Measurements from ENCODE around the gene GABRR3. TPM values are rescaled to one million over a fixed set of nuclear protein-coding genes. Genes with fewer than 3 reads are reported as not detected.

Gene GABRR3
- total RNA-seq, 3 donors from 2014 or later (not counting 1 experiment from before 2014, with no cell fraction given), result not detected

- 43% methylated on average over 5 of the region's 7 CpGs for WGBS (ENCODE audit: insufficient coverage)
- no peak for DNase-seq
- H3K9me3 Mint-ChIP-seq, result peaks cover 0 to 2% of the 10 kb centered on the region in 2 donors
Measured at GRCh38 chr3:98058244-98058960, 23.3 kb upstream of the GABRR3 start.

GRCh38 chr3:98057631-98058030, 22.5 kb upstream of the GABRR3 start:
- no peak for TF ChIP-seq CTCF (IDR thresholded peaks at IDR 0.05)
- Histone ChIP-seq H3K36me3 (ENCODE audit: control insufficient read depth, insufficient read depth, low read length) (no peaks in the 10 kb centered on the region), H3K4me1 (ENCODE audit: control insufficient read depth, insufficient read depth, low read length) (no peaks in the 10 kb centered on the region), H3K27ac (ENCODE audit: low read length) (no peak overlapping the region), H3K9me3 (ENCODE audit: control insufficient read depth, insufficient read depth, low read length) (no peaks in the 10 kb centered on the region), H3K27me3 (ENCODE audit: control insufficient read depth, insufficient read depth, low read length) (no peaks in the 10 kb centered on the region), H3K4me3 (ENCODE audit: low read length) (no peak overlapping the region)
- DNase-seq (no peak), ATAC-seq (no peak)
- Mint-ChIP-seq H3K9me3 (peaks cover 0 to 2% of the 10 kb centered on the region in 2 donors), H3K4me1 (no peaks in the 10 kb centered on the region), H3K4me3 (no peak overlapping the region), H3K36me3 (no peaks in the 10 kb centered on the region), H3K27me3 (ENCODE audit: low read depth in 2 of 2) (peaks cover 7 to 13% of the 10 kb centered on the region in 2 donors), H3K27ac (no peak overlapping the region)
- intact Hi-C loops (cut with micrococcal nuclease), result no loop called here
- 100% methylated on average over 1 of the region's 1 CpG for whole genome bisulfite sequencing (ENCODE audit: insufficient coverage)

More at GRCh38 chr3:98058244-98058960, 23.3 kb upstream of the GABRR3 start:
- intact Hi-C loops (cut with micrococcal nuclease), result no loop called here
- Histone ChIP-seq H3K27me3 (ENCODE audit: control insufficient read depth, insufficient read depth, low read length) (no peaks in the 10 kb centered on the region), H3K36me3 (ENCODE audit: control insufficient read depth, insufficient read depth, low read length) (no peaks in the 10 kb centered on the region), H3K4me3 (ENCODE audit: low read length) (no peak overlapping the region), H3K9me3 (ENCODE audit: control insufficient read depth, insufficient read depth, low read length) (no peaks in the 10 kb centered on the region), H3K27ac (ENCODE audit: low read length) (no peak overlapping the region), H3K4me1 (ENCODE audit: control insufficient read depth, insufficient read depth, low read length) (no peaks in the 10 kb centered on the region)
- H3K27me3 Mint-ChIP-seq (ENCODE audit: low read depth in 2 of 2), result peaks cover 9 to 13% of the 10 kb centered on the region in 2 donors
- no peak overlapping the region for H3K27ac Mint-ChIP-seq
- no peaks in the 10 kb centered on the region for H3K36me3 Mint-ChIP-seq
- TF ChIP-seq CTCF (IDR thresholded peaks at IDR 0.05), result no peak
- H3K4me1 Mint-ChIP-seq, result no peaks in the 10 kb centered on the region
- no peak for ATAC-seq
- no peak overlapping the region for H3K4me3 Mint-ChIP-seq

- Mint-ChIP-seq H3K4me1 (no peaks in the 10 kb centered on the region), H3K4me3 (no peak overlapping the region), H3K9me3 (peaks cover 0 to 2% of the 10 kb centered on the region in 2 donors), H3K27ac (no peak overlapping the region), H3K36me3 (no peaks in the 10 kb centered on the region), H3K27me3 (ENCODE audit: low read depth in 2 of 2) (peaks cover 6 to 13% of the 10 kb centered on the region in 2 donors)
- H3K9me3 ChIP-seq (ENCODE audit: control insufficient read depth, insufficient read depth, low read length), result no peaks in the 10 kb centered on the region
- intact Hi-C loops (cut with micrococcal nuclease), result no loop called here
- DNase-seq, result no peak
- H3K4me3 ChIP-seq (ENCODE audit: low read length), result no peak overlapping the region
- no peaks in the 10 kb centered on the region for H3K36me3 ChIP-seq (ENCODE audit: control insufficient read depth, insufficient read depth, low read length)
- no peak for TF ChIP-seq CTCF (IDR thresholded peaks at IDR 0.05)
- no peak for ATAC-seq
- H3K27me3 ChIP-seq (ENCODE audit: control insufficient read depth, insufficient read depth, low read length), result no peaks in the 10 kb centered on the region
- H3K27ac ChIP-seq (ENCODE audit: low read length), result no peak overlapping the region
- no peaks in the 10 kb centered on the region for H3K4me1 ChIP-seq (ENCODE audit: control insufficient read depth, insufficient read depth, low read length)
Measured at GRCh38 chr3:98056035-98056434, 20.9 kb upstream of the GABRR3 start.

GRCh38 chr3:98049271-98049670, 14.2 kb upstream of the GABRR3 start:
- Histone ChIP-seq H3K27me3 (ENCODE audit: control insufficient read depth, insufficient read depth, low read length) (no peaks in the 10 kb centered on the region), H3K27ac (ENCODE audit: low read length) (no peak overlapping the region), H3K9me3 (ENCODE audit: control insufficient read depth, insufficient read depth, low read length) (no peaks in the 10 kb centered on the region), H3K4me1 (ENCODE audit: control insufficient read depth, insufficient read depth, low read length) (no peaks in the 10 kb centered on the region), H3K36me3 (ENCODE audit: control insufficient read depth, insufficient read depth, low read length) (no peaks in the 10 kb centered on the region), H3K4me3 (ENCODE audit: low read length) (no peak overlapping the region)
- no peak for DNase-seq
- no peak overlapping the region for H3K4me3 Mint-ChIP-seq
- no peak for ATAC-seq
- no peak overlapping the region for H3K27ac Mint-ChIP-seq
- no peaks in the 10 kb centered on the region for H3K9me3 Mint-ChIP-seq
- no peaks in the 10 kb centered on the region for H3K4me1 Mint-ChIP-seq
- intact Hi-C loops (cut with micrococcal nuclease), result no loop called here
- TF ChIP-seq CTCF (IDR thresholded peaks at IDR 0.05), result no peak
- 93% methylated on average over 1 of the region's 1 CpG for WGBS (ENCODE audit: insufficient coverage)
- H3K27me3 Mint-ChIP-seq (ENCODE audit: low read depth in 2 of 2), result peaks cover 3 to 31% of the 10 kb centered on the region in 2 donors
- H3K36me3 Mint-ChIP-seq, result no peaks in the 10 kb centered on the region

Data from natural killer cell (primary cell).